Activated T-cell treated with anti-CD3 and anti-CD28 coated beads for 1 hour (primary cell): ENCODE data around the gene CYTH3.
"Not testable (repeated sequence)": the region's sequence is repeated elsewhere in the genome, so short reads cannot be mapped to it uniquely, and the experiment has no call there.

ENCODE experiments used
- DNase-seq: peaks from one replicate; pipeline ENCODE4 v3.0.0-alpha.2; 2020; ENCODE audit warnings: low read depth

Gene CYTH3

GRCh38 chr7:6193709-6194108, 78.7 kb downstream of the CYTH3 start:
- DNase-seq: no peak

GRCh38 chr7:6190563-6190962, 81.9 kb downstream of the CYTH3 start:
- DNase-seq: not testable (repeated sequence)

- no peak for DNase-seq
Measured at GRCh38 chr7:6188389-6188788, 84.0 kb downstream of the CYTH3 start.

- no peak for DNase-seq
Measured at GRCh38 chr7:6186577-6186976, 85.8 kb downstream of the CYTH3 start.

GRCh38 chr7:6182993-6183392, 89.4 kb downstream of the CYTH3 start:
- no peak for DNase-seq

- no peak for DNase-seq
Measured at GRCh38 chr7:6181136-6181535, 91.3 kb downstream of the CYTH3 start.

GRCh38 chr7:6180344-6180725, 92.1 kb downstream of the CYTH3 start:
- no peak for DNase-seq

- no peak for DNase-seq
Measured at GRCh38 chr7:6179620-6180343, 92.6 kb downstream of the CYTH3 start.

GRCh38 chr7:6178298-6179029, 94.0 kb downstream of the CYTH3 start:
- no peak for DNase-seq

- no peak for DNase-seq
Measured at GRCh38 chr7:6175645-6176044, 96.8 kb downstream of the CYTH3 start.

- DNase-seq: no peak
Measured at GRCh38 chr7:6172910-6173295, 99.5 kb downstream of the CYTH3 start.

- DNase-seq: no peak
Measured at GRCh38 chr7:6172224-6172909, 100.1 kb downstream of the CYTH3 start.

- DNase-seq: no peak
Measured at GRCh38 chr7:6171532-6172223, 100.7 kb downstream of the CYTH3 start.

GRCh38 chr7:6170571-6171531, 101.6 kb downstream of the CYTH3 start:
- no peak for DNase-seq

- DNase-seq: no peak
Measured at GRCh38 chr7:6169805-6170520, 102.5 kb downstream of the CYTH3 start.

GRCh38 chr7:6168477-6168868, 104.0 kb downstream of the CYTH3 start:
- DNase-seq: no peak

GRCh38 chr7:6167587-6168476, 104.6 kb downstream of the CYTH3 start:
- no peak for DNase-seq

- DNase-seq: no peak
Measured at GRCh38 chr7:6167004-6167551, 105.3 kb downstream of the CYTH3 start.

- DNase-seq: no peak
Measured at GRCh38 chr7:6166443-6166891, 106.0 kb downstream of the CYTH3 start.
